Effector memory CD8-positive, alpha-beta T cell (primary cell): ENCODE data around the gene PLEKHA5.
"Not testable (repeated sequence)": the region's sequence is repeated elsewhere in the genome, so short reads cannot be mapped to it uniquely, and the experiment has no call there.

Experiments
- ATAC-seq: fragments of 150-1000 bp; cut with Tn5 transposase; replicated peaks from 2 replicates; pipeline ENCODE4 v1.10.0; 2021; ENCODE audit warnings: mild to moderate bottlenecking, moderate library complexity
- DNase-seq, 3 experiments: peaks; one replicate each; pipeline ENCODE4 v3.0.0; 2021
- H3K27ac Mint-ChIP-seq, 2 donors: one replicate each; pipeline ENCODE4 v1.8.0; 2022; ENCODE audit warnings: mild to moderate bottlenecking in 2 of 2, mixed read lengths in 2 of 2, moderate library complexity in 2 of 2
- H3K27me3 Mint-ChIP-seq, 2 donors: one replicate each; pipeline ENCODE4 v1.8.0; 2022; ENCODE audit warnings: mixed read lengths in 2 of 2
- H3K36me3 Mint-ChIP-seq: one replicate; pipeline ENCODE4 v1.8.0; 2022; ENCODE audit warnings: mild to moderate bottlenecking, moderate library complexity, mixed read lengths; ENCODE audit not compliant: insufficient read depth
- H3K4me1 Mint-ChIP-seq, 2 donors: one replicate each; pipeline ENCODE4 v1.8.0; 2022; ENCODE audit warnings: low read depth in 2 of 2, mixed read lengths in 2 of 2
- H3K4me3 Mint-ChIP-seq, 2 donors: one replicate each; pipeline ENCODE4 v1.8.0; 2022; ENCODE audit warnings: mild to moderate bottlenecking in 2 of 2, mixed read lengths in 2 of 2, moderate library complexity in 2 of 2
- H3K9me3 Mint-ChIP-seq, 2 donors: one replicate each; pipeline ENCODE4 v1.8.0; 2022; ENCODE audit warnings: mixed read lengths in 2 of 2

The PLEKHA5 gene

DNA sequence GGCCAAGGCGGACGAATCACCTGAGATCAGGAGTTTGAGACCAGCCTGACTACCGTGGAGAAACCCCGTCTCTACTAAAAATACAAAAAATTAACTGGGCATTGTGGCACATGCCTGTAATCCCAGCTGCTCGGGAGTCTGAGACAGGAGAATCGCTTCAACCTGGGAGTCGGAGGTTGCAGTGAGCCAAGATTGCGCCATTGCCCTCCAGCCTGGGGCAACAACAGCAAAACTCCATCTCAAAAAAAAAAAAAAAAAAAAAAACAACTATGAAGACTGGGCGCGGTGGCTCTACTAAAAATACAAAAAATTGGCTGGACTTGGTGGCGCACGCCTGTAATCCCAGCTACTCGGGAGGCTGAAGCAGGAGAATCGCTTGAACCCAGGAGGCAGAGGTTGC is 176.1 kb downstream of the PLEKHA5 start:
- not testable (repeated sequence) for H3K4me1 Mint-ChIP-seq, DNase-seq, ATAC-seq, H3K36me3 Mint-ChIP-seq, H3K4me3 Mint-ChIP-seq, H3K27ac Mint-ChIP-seq, H3K9me3 Mint-ChIP-seq, H3K27me3 Mint-ChIP-seq

DNA sequence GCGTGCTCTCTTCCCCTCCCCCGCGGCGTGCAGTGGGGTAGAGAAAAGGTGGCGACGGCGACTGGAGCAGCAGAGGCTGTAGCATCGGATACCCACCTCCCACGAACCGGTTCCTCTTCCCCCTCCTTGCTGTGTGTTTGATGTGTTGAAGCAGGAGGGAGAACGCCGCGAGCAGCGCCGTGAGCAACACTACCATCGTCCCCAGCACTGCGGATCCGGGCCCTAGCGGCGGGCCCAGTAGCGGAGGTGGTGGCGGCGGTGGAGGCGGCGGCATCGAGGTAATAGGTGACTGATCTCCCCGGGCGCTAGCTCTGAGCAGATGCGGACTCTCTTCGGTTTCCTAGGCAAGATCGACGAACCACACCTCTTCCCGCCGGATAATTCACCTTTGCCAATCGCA is 176.8 kb downstream of the PLEKHA5 start:
- Mint-ChIP-seq H3K27me3 (no peaks in the 10 kb centered on the region), H3K4me3 (no peak overlapping the region), H3K4me1 (no peaks in the 10 kb centered on the region), H3K9me3 (no peaks in the 10 kb centered on the region), H3K27ac (no peak overlapping the region), H3K36me3 (no peaks in the 10 kb centered on the region)
- ATAC-seq (no peak), DNase-seq (no peak)

DNA sequence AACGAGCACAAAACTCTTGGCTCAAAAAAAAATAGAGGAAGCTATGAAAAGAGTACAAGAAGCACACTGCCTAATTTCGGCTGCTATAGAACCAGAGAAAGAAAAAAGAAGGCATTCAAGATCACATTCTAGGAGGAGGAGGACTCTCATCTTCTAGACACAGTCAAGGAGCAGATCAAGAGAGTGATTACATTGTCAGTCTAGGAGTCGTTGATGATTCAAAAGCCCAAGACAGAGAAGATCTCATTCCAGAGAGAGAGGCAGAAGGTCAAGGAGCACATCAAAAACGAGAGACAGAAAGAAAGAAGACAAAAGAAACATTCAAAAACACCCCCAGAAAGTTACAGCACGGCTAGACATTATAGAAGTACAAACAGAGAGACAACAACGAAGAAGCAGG is 177.9 kb downstream of the PLEKHA5 start:
- no peaks in the 10 kb centered on the region for H3K36me3 Mint-ChIP-seq
- H3K27ac Mint-ChIP-seq: no peak overlapping the region
- no peak for ATAC-seq

DNA sequence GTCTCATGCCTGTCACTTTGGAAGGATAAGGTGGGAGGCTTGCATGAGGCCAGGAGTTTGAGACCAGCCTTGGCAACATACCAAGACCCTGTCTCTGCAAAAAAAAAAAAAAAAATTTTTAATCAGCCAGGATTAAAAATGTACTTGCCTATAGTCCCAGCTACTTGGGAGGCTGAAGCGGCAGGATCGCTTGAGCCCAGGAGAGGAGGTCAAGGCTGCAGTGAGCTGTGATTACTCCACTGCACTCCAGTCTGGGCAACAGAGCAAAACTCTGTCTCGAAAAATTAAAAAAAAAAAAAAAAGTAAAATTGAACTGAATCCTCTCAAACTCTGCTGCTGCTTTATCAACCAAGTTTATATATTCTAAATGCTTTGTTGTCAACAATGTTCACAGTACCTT is 181.6 kb downstream of the PLEKHA5 start:
- H3K27ac Mint-ChIP-seq: no peak overlapping the region
- no peaks in the 10 kb centered on the region for H3K4me1 Mint-ChIP-seq
- H3K27me3 Mint-ChIP-seq: no peaks in the 10 kb centered on the region
- no peaks in the 10 kb centered on the region for H3K9me3 Mint-ChIP-seq
- no peak for ATAC-seq
- no peaks in the 10 kb centered on the region for H3K36me3 Mint-ChIP-seq
- no peak for DNase-seq
- no peak overlapping the region for H3K4me3 Mint-ChIP-seq

More for the DNA sequence above, 177.9 kb downstream of the PLEKHA5 start:
- H3K4me3 Mint-ChIP-seq: no peak overlapping the region
- H3K9me3 Mint-ChIP-seq: no peaks in the 10 kb centered on the region
- DNase-seq: no peak
- no peaks in the 10 kb centered on the region for H3K4me1 Mint-ChIP-seq
- no peaks in the 10 kb centered on the region for H3K27me3 Mint-ChIP-seq

DNA sequence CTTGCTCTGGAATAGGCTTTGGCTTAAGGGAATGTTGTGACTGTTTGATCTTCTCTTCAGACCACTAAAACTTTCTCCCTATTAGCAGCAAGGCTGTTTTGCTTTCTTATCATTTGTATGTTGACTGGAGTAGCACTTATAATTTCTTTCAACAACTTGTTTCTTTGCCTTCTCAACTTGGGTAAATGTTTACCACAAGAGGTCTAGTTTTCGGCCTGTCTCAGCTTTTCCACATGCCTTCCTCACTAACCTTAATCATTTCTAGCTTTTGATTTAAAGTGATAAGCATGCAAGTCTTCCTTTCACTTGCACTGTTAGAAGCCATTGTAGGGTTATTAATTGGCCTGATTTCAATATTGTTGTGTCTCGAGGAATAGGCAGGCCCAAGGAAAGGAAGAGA is 183.1 kb downstream of the PLEKHA5 start:
- DNase-seq (no peak), ATAC-seq (no peak)
- Mint-ChIP-seq H3K4me1 (no peaks in the 10 kb centered on the region), H3K9me3 (no peaks in the 10 kb centered on the region), H3K36me3 (no peaks in the 10 kb centered on the region), H3K27me3 (no peaks in the 10 kb centered on the region), H3K4me3 (no peak overlapping the region), H3K27ac (no peak overlapping the region)

DNA sequence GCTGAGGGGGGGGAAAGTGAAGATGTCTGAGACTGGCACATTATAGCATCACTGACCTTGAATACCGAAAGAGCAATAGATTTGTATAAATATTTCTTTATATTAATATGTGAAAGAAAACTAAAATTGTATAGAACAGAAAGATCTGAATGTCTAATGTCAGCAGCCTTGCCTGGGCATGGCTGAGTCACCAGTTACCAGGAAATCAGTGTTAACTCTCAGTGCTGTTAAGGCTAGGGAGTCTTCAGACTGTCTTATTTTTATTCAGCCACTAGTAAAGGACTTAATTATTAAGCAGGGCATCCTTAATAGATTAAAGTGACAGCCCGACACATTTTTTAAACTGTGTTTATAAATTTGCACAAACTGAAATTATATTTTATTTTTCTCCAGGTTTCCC is 186.9 kb downstream of the PLEKHA5 start:
- H3K4me3 Mint-ChIP-seq: no peak overlapping the region
- no peak for DNase-seq
- H3K27ac Mint-ChIP-seq: no peak overlapping the region
- no peaks in the 10 kb centered on the region for H3K9me3 Mint-ChIP-seq
- ATAC-seq: no peak
- peaks cover 3% of the 10 kb centered on the region for H3K36me3 Mint-ChIP-seq
- no peaks in the 10 kb centered on the region for H3K4me1 Mint-ChIP-seq
- H3K27me3 Mint-ChIP-seq: no peaks in the 10 kb centered on the region

DNA sequence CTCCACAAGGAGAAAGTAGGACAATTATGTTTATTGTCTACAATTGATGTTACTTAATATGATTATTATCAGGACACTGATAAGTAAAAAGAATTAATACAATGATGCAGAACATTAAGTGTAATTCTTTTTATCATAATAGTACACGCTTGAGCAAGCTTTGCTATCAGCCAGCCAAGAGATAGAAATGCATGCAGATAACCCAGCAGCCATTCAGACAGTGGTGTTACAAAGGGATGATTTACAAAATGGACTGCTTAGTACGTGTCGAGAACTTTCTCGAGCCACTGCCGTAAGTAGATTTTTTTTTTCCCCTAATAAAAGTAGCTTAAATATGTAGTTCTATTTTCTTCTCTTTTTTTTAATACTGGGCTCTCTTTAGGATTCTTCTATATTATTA is 192.8 kb downstream of the PLEKHA5 start:
- Mint-ChIP-seq H3K36me3 (peaks cover 16% of the 10 kb centered on the region), H3K9me3 (no peaks in the 10 kb centered on the region), H3K4me1 (no peaks in the 10 kb centered on the region), H3K4me3 (no peak overlapping the region), H3K27ac (no peak overlapping the region), H3K27me3 (no peaks in the 10 kb centered on the region)
- ATAC-seq (no peak), DNase-seq (no peak)

DNA sequence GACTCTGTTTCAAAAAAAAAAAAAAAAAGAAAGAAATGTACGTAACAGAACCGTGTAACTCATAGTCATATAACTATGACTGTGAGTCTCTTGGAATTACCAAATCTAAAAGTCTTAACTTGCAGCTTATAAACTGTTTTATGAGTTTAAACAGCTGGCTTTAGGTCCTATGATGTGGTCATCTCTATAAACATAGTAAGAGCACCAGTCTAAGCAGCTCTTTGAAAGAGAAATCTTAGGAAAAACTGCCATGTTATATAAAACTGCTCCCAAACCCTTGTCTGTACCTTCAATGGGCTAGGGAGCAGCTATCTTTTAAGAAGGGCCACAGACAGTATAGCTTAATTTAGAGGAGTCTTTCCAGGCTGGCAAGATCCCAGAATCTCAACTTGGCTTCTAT is 194.3 kb downstream of the PLEKHA5 start:
- DNase-seq: no peak
- Mint-ChIP-seq H3K36me3 (peaks cover 16% of the 10 kb centered on the region), H3K9me3 (no peaks in the 10 kb centered on the region), H3K4me3 (no peak overlapping the region), H3K27ac (no peak overlapping the region), H3K27me3 (no peaks in the 10 kb centered on the region), H3K4me1 (no peaks in the 10 kb centered on the region)
- no peak for ATAC-seq

DNA sequence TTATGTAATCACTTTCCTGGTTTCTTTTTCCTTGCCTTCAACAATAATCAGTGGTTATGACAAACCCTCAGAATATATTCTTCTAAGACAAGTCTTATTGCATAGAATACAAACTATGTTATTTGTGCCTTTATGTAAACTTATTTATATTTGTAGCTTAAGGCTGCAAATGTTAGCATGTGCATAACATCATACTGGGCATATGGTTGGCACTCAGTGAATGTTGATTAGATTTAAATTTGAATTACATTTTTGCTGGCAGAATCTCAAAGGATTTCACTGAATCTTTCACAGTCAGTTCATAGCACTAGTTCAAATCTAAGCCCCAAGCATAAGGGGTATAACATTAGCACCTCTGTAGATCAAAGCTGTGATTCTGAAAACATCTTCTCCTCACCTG is 196.6 kb downstream of the PLEKHA5 start:
- DNase-seq: no peak
- ATAC-seq: no peak
- Mint-ChIP-seq H3K27ac (no peak overlapping the region), H3K4me3 (no peak overlapping the region), H3K9me3 (no peaks in the 10 kb centered on the region), H3K27me3 (no peaks in the 10 kb centered on the region), H3K4me1 (no peaks in the 10 kb centered on the region), H3K36me3 (peaks cover 16% of the 10 kb centered on the region)

DNA sequence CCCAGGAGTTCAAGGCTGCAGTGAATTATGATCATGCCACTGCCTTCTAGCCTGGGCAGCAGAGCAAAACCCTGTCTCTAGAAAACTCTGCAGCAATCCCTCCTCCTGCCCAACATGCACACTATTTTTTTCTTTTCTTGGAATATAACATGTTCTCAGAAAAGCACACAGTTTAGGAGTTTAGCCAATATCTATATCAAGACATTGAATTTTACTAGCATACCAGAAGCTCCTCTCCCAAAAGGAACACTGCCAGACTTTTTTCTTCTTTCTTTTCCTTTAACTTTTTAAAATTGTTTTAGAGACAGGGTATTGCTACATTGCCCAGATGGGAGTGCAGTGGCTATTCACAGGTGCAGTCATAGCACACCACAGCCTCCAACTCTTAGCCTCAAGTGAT is 202.7 kb downstream of the PLEKHA5 start:
- Mint-ChIP-seq H3K36me3 (no peaks in the 10 kb centered on the region), H3K27me3 (no peaks in the 10 kb centered on the region), H3K9me3 (no peaks in the 10 kb centered on the region), H3K4me3 (no peak overlapping the region), H3K4me1 (no peaks in the 10 kb centered on the region), H3K27ac (peak overlapping the region in 1 of 2 donors; percentile 66)
- ATAC-seq (no peak), DNase-seq (no peak)

DNA sequence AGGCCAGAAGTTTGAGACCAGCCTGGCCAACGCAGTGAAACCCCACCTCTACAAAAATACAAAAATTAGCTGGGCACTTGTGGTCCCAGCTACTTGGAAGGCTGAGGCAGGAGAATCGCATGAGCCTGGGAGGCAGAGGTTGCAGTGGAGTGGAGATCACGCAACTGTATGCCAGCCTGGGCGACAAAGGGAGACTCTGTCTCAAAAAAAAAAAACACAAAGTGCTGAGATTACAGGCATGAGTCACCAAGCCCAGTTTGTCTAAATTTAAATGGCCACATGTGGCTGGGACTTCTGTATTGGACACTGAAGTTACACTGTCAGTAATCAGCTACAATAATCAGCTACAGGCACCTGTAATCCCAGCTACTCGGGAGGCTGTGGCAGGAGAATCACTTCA is 208.9 kb downstream of the PLEKHA5 start:
- ATAC-seq: no peak
- Mint-ChIP-seq H3K4me1 (no peaks in the 10 kb centered on the region), H3K4me3 (no peak overlapping the region), H3K27ac (no peak overlapping the region), H3K9me3 (no peaks in the 10 kb centered on the region), H3K36me3 (peaks cover 6% of the 10 kb centered on the region), H3K27me3 (no peaks in the 10 kb centered on the region)
- no peak for DNase-seq

DNA sequence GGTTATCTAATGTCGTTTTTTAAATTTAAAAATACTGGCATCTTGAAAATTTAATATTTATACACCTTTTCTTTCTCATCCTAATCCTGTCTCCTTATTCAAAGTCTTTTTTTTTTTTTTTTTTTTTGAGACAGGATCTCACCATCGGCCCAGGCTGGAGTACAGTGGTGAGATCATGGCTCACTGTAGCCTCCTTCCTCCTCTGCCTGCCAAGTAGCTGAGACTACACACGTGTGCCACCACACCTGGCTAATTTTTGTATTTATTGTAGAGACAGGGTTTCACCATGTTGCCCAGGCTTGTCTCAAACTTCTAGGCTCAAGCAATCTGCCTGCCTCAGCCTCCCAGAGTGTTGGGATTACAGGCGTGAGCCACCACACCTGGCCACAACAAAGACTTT is 221.3 kb downstream of the PLEKHA5 start:
- DNase-seq, H3K9me3 Mint-ChIP-seq, H3K27me3 Mint-ChIP-seq, ATAC-seq, H3K4me1 Mint-ChIP-seq, H3K4me3 Mint-ChIP-seq: not testable (repeated sequence)
- Mint-ChIP-seq H3K27ac (peak overlapping the region in 1 of 2 donors; percentile 70), H3K36me3 (peaks cover 15% of the 10 kb centered on the region)

DNA sequence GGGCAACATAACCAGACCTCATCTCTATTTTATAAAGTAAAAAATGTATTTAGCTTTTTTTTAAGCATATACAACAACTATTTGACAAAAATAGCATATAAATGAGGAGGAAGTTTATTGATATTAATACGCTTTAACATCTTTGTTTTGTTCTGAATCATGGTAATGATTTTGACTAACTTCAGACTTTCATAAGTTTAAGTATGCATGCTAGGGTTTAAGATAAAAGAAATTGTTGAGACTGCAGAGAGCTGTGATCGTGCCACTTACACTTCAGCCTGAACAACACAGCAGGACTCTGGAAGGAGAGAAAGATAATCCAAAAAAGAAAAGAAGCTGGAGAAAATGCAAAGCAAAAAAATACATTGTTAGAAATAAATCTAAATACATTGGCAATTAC is 221.8 kb downstream of the PLEKHA5 start:
- Mint-ChIP-seq H3K4me1 (no peaks in the 10 kb centered on the region), H3K9me3 (no peaks in the 10 kb centered on the region), H3K27ac (peak overlapping the region in 1 of 2 donors; percentile 70), H3K36me3 (peaks cover 15% of the 10 kb centered on the region), H3K27me3 (no peaks in the 10 kb centered on the region), H3K4me3 (no peak overlapping the region)
- ATAC-seq: no peak
- no peak for DNase-seq

DNA sequence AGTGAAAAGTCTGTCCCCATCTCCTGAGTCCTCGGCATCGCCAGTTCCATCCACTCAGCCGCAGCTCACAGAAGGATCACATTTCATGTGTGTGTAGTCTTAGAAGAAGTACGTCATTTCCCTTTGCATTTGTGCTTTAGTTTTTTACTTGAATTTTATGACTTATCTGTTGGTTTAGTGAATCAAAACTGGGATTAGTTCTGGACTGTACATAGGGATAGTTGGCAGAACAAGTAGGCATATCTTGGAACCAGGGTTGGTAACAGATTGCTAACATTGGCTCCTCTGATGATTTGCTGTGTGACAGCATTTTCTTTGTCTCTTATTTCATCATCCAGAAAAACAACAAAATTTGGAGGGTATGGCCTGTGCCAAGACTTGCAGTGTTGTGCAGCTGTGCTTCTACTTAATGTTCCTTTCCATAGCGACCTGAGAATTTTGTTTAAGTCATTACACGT is 240.2 kb downstream of the PLEKHA5 start:
- H3K27ac Mint-ChIP-seq: no peak overlapping the region
- H3K9me3 Mint-ChIP-seq: no peaks in the 10 kb centered on the region
- H3K27me3 Mint-ChIP-seq: no peaks in the 10 kb centered on the region
- H3K4me3 Mint-ChIP-seq: no peak overlapping the region
- no peaks in the 10 kb centered on the region for H3K4me1 Mint-ChIP-seq
- H3K36me3 Mint-ChIP-seq: peaks cover 42% of the 10 kb centered on the region
- no peak for DNase-seq
- ATAC-seq: no peak

DNA sequence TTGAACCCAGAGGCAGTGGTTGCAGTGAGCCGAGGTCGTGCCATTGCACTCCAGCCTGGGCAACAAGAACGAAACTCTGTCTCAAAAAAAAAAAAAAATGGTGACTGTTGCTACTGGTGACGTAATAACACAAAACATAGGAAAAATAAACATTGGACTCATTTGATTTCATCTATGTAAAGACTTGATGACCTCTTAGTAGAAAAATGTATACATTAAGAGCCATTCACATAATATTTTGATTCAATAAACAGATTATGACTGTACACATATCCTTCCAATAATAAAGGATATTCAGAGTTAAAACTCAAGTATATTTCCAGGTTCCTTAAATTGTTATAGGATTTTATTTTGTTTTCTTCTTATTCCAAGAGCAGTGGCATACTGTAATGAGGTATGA is 244.1 kb downstream of the PLEKHA5 start:
- DNase-seq: no peak
- Mint-ChIP-seq H3K4me3 (no peak overlapping the region), H3K36me3 (peaks cover 15% of the 10 kb centered on the region), H3K27me3 (no peaks in the 10 kb centered on the region), H3K4me1 (no peaks in the 10 kb centered on the region), H3K9me3 (no peaks in the 10 kb centered on the region), H3K27ac (no peak overlapping the region)
- ATAC-seq: no peak
